HL-60 (cell line): ENCODE measurements around the gene PPP2R2D.

Source experiments
- DNase-seq, 2 experiments: peaks; one replicate each; pipeline ENCODE4 v3.0.0-alpha.2; 2010 to 2020; ENCODE audit warnings: low read depth in 1 of 2, low spot score in 1 of 2
- H3K27ac ChIP-seq: fragments of 250-450 bp; sonication (Bioruptor Pico); replicated peaks from 2 replicates; pipeline ENCODE4 v1.5.1; 2020; ENCODE audit warnings: mild to moderate bottlenecking, moderate library complexity
- H3K27me3 ChIP-seq: fragments of 250-450 bp; sonication (Bioruptor Pico); 2 replicates; pipeline ENCODE4 v1.5.1; 2021; ENCODE audit warnings: mild to moderate bottlenecking, moderate library complexity; ENCODE audit not compliant: insufficient read depth, poor library complexity, severe bottlenecking
- H3K4me3 ChIP-seq: replicated peaks from 2 replicates; pipeline ENCODE4 v1.5.1; 2011; ENCODE audit warnings: mild to moderate bottlenecking, control low read depth, low read length; ENCODE audit not compliant: insufficient read depth
- GABPA ChIP-seq: IDR thresholded peaks from 2 replicates; pipeline ENCODE4 v1.6.1; 2012; ENCODE audit warnings: low read depth
- POLR2AphosphoS5 ChIP-seq: IDR thresholded peaks from 2 replicates; pipeline ENCODE4 v1.6.1; 2012; ENCODE audit warnings: low read depth
- REST ChIP-seq: IDR thresholded peaks from 2 replicates; pipeline ENCODE4 v1.6.1; 2012; ENCODE audit warnings: low read depth; ENCODE audit not compliant: insufficient replicate concordance
- SPI1 ChIP-seq: IDR thresholded peaks from 2 replicates; pipeline ENCODE4 v1.6.1; 2012; ENCODE audit warnings: low read depth, mild to moderate bottlenecking, borderline replicate concordance
- TF ChIP-seq, protein P1 (sequence below): IDR thresholded peaks from one replicate; pipeline ENCODE4 v1.5.1; 2011; ENCODE audit warnings: low read length, control low read depth, inconsistent platforms; ENCODE audit not compliant: insufficient read depth

PPP2R2D gene

GRCh38 chr10:131899695-131900349 lies 986 bp upstream of the PPP2R2D start:
- DNase-seq = peak in 1 of 2 experiments; percentile 34
- Histone ChIP-seq H3K27me3 (no peaks in the 10 kb centered on the region), H3K27ac (peak overlapping the region; percentile 80), H3K4me3 (peak overlapping the region; percentile 90)
- TF ChIP-seq SPI1 (no peak), POLR2AphosphoS5 (no peak)

- TF ChIP-seq SPI1 (no peak), POLR2AphosphoS5 (0 out of 2 replicates have a peak, but pooled peaks have one; percentile 14)
- DNase-seq = peak in 1 of 2 experiments; percentile 26
- H3K4me3 ChIP-seq = peak overlapping the region; percentile 90
- H3K27me3 ChIP-seq = no peaks in the 10 kb centered on the region
- peak overlapping the region; percentile 91 for H3K27ac ChIP-seq
Observed at GRCh38 chr10:131901181-131901829, 497 bp downstream of the PPP2R2D start.

DNA sequence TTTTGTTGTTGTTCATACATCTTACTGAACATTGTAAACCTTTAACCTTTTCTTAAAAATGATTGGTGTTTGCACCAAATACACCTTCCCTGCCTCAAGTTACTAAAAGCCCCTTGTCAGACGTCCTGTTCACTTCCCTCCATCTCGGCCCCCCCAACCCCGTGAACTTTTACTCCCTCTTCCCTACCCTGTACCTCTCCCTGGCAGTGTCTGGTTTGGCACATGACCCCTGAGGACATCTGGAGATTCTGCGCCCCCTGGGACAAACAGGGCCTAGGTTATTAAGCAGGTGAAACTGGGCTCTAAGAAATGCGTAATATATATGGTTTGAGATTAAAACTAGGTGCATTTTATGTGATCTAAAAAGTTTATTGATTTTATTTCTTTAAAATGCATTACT lies 1.4 kb downstream of the PPP2R2D start:
- TF ChIP-seq REST = no peak
- TF ChIP-seq GABPA = no peak
- no peak for TF ChIP-seq POLR2AphosphoS5
- TF ChIP-seq SPI1 = no peak
- TF ChIP-seq, protein P1, sequence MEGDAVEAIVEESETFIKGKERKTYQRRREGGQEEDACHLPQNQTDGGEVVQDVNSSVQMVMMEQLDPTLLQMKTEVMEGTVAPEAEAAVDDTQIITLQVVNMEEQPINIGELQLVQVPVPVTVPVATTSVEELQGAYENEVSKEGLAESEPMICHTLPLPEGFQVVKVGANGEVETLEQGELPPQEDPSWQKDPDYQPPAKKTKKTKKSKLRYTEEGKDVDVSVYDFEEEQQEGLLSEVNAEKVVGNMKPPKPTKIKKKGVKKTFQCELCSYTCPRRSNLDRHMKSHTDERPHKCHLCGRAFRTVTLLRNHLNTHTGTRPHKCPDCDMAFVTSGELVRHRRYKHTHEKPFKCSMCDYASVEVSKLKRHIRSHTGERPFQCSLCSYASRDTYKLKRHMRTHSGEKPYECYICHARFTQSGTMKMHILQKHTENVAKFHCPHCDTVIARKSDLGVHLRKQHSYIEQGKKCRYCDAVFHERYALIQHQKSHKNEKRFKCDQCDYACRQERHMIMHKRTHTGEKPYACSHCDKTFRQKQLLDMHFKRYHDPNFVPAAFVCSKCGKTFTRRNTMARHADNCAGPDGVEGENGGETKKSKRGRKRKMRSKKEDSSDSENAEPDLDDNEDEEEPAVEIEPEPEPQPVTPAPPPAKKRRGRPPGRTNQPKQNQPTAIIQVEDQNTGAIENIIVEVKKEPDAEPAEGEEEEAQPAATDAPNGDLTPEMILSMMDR = no peak
- peak overlapping the region; percentile 91 for H3K27ac ChIP-seq
- no peaks in the 10 kb centered on the region for H3K27me3 ChIP-seq
- DNase-seq = no peak
- H3K4me3 ChIP-seq = peak overlapping the region; percentile 90

GRCh38 chr10:131902691-131903090 lies 1.9 kb downstream of the PPP2R2D start:
- H3K4me3 ChIP-seq = peak overlapping the region; percentile 90
- no peak for DNase-seq
- peak overlapping the region; percentile 91 for H3K27ac ChIP-seq
- no peaks in the 10 kb centered on the region for H3K27me3 ChIP-seq
- TF ChIP-seq POLR2AphosphoS5 = no peak
- TF ChIP-seq, protein P1 = no peak
- no peak for TF ChIP-seq REST
- TF ChIP-seq GABPA = no peak
- no peak for TF ChIP-seq SPI1

GRCh38 chr10:131905267-131905571 lies 4.4 kb downstream of the PPP2R2D start:
- no peak for DNase-seq
- Histone ChIP-seq H3K27me3 (no peaks in the 10 kb centered on the region), H3K27ac (no peak overlapping the region), H3K4me3 (no peak overlapping the region)
- TF ChIP-seq SPI1 (no peak), POLR2AphosphoS5 (no peak), REST (no peak), GABPA (no peak)
- TF ChIP-seq, protein P1 = no peak
